HG03558 (cell line): ENCODE results near the gene DHX57.
A peak's percentile ranks its signal among the peaks of the same experiment; 100 is the strongest.
"Not testable (repeated sequence)": the region's sequence is repeated elsewhere in the genome, so short reads cannot be mapped to it uniquely, and the experiment has no call there.

ENCODE experiments used
- ATAC-seq: cut with Tn5 transposase; IDR thresholded peaks from one replicate; pipeline ENCODE4 v1.9.1; 2021; ENCODE audit warnings: moderate number of reproducible peaks; ENCODE audit not compliant: unreplicated experiment; ENCODE audit errors: extremely low read depth

DHX57 gene

GRCh38 chr2:38755891-38756290 is 119.8 kb downstream of the DHX57 start:
- ATAC-seq = not testable (repeated sequence)

- no peak for ATAC-seq
These were observed 121.2 kb downstream of the DHX57 start for GRCh38 chr2:38754506-38754905.

- ATAC-seq = no peak
These were observed 121.7 kb downstream of the DHX57 start for GRCh38 chr2:38754049-38754448.

- no peak for ATAC-seq
These were observed 123.9 kb downstream of the DHX57 start for GRCh38 chr2:38751596-38752410.

GRCh38 chr2:38750891-38751595 is 124.7 kb downstream of the DHX57 start, which contains the start of gene SRSF7:
TSS of gene SRSF7 (minus strand) at chr2:38751361. CDS start at chr2:38751256, 105 bp downstream.
- peak; percentile 56 for ATAC-seq

- peak; percentile 6 for ATAC-seq
These were observed 125.5 kb downstream of the DHX57 start for GRCh38 chr2:38750011-38750890.

- no peak for ATAC-seq
These were observed 126.6 kb downstream of the DHX57 start for GRCh38 chr2:38748943-38749804.

- no peak for ATAC-seq
These were observed 127.3 kb downstream of the DHX57 start for GRCh38 chr2:38748391-38748790.

GRCh38 chr2:38747819-38748218 is 127.9 kb downstream of the DHX57 start:
- no peak for ATAC-seq
